D721Med (cell line): Measurements from ENCODE around the gene ANO2.
"Not testable (repeated sequence)": the region's sequence is repeated elsewhere in the genome, so short reads cannot be mapped to it uniquely, and the experiment has no call there.

Experiments used
- DNase-seq: peaks from one replicate; pipeline ENCODE4 v3.0.0; 2011; ENCODE audit warnings: low spot score; ENCODE audit not compliant: insufficient read length
- FAIRE-seq: peaks from 2 replicates; lab custom pipeline; 2011; peaks lifted over from hg19 to GRCh38; lab: Jason Lieb, UNC
- TF ChIP-seq, protein P1 (sequence below): IDR thresholded peaks from 2 replicates; pipeline ENCODE4 v1.5.1; 2012; ENCODE audit warnings: mild to moderate bottlenecking, control low read depth; ENCODE audit not compliant: insufficient read depth; ENCODE audit errors: missing control alignments

Gene ANO2

DNA sequence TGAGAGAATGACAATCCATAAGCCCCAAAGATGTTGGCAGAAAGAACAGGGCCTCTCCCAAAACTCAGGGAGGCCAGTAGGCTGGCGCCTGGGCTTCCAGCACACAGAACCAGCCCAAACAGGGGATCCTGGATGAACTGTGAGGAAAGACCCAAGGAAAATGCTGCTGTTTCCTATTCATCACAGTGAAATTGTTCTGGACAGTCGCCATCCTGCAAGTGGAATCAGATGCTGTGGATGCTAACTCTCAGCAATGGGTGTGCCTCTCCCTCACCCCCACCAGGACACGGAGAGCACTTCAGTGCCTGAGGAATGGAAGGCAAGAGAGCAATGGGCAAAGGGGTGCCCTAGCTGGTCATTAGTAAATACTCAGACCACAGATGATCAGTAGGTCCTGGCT is 80.8 kb downstream of the ANO2 start:
- FAIRE-seq (no peak), DNase-seq (no peak)
- TF ChIP-seq, protein P1, sequence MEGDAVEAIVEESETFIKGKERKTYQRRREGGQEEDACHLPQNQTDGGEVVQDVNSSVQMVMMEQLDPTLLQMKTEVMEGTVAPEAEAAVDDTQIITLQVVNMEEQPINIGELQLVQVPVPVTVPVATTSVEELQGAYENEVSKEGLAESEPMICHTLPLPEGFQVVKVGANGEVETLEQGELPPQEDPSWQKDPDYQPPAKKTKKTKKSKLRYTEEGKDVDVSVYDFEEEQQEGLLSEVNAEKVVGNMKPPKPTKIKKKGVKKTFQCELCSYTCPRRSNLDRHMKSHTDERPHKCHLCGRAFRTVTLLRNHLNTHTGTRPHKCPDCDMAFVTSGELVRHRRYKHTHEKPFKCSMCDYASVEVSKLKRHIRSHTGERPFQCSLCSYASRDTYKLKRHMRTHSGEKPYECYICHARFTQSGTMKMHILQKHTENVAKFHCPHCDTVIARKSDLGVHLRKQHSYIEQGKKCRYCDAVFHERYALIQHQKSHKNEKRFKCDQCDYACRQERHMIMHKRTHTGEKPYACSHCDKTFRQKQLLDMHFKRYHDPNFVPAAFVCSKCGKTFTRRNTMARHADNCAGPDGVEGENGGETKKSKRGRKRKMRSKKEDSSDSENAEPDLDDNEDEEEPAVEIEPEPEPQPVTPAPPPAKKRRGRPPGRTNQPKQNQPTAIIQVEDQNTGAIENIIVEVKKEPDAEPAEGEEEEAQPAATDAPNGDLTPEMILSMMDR, result no peak

DNA sequence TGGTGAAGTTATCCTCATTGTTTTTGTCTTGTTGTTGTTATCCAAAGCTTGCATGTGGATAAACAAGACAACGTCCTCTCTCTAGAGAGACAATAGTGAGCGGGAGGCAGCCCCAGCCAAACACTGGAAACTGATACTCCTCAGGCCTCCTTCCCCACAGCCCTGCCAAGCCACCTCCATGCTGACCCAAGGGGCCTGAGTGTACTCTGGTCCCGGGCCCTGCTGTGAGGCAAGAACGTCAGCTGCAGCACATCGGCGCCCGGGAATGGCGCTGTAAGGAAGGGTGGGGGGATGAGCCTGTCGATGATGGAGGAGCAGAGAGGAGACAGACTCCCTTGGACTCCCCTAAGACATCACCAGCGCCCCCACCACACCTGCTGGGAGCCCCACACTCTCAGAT is 83.6 kb downstream of the ANO2 start:
- no peak for DNase-seq
- no peak for FAIRE-seq
- TF ChIP-seq, protein P1, result no peak

DNA sequence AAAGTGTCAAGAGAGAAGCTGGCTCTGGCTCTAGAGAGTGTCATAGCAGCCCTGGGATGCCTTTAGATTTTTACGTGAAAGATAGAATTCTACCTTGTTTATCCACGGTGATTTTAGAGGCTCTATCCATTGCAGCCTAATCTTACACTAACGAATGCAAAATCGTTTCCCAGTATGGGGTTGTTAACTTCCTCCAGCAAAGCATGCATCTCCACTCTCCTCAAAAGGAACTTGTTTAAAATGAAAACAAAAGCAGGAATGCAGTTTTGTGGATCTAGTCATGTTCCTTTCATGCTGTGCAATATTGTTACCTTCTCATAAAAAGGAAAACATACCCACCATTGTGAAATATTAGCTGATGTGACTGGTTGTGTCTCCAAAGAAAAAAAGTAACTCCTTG is 88.4 kb downstream of the ANO2 start:
- TF ChIP-seq, protein P1, result no peak
- no peak for DNase-seq
- no peak for FAIRE-seq

DNA sequence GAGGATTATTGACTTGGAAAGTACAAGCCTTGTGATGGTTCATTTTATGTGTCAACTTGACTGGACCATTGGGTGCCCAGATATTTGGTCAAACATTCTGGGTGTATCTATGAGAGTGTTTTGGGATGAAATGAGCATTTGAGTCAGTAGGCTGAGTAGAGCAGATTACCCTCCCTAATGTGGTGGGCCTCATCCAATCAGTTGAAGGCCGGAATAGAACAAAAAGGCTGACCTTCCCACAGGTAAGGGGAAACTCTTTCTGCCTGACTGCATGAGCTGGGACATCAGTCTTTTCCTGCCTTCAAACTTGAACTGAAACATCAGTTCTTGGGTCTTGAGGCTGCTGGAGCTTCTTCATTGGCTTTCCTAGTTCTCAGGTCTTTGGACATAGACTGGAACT is 98.1 kb downstream of the ANO2 start:
- FAIRE-seq, result no peak
- TF ChIP-seq, protein P1, result no peak
- DNase-seq, result no peak

DNA sequence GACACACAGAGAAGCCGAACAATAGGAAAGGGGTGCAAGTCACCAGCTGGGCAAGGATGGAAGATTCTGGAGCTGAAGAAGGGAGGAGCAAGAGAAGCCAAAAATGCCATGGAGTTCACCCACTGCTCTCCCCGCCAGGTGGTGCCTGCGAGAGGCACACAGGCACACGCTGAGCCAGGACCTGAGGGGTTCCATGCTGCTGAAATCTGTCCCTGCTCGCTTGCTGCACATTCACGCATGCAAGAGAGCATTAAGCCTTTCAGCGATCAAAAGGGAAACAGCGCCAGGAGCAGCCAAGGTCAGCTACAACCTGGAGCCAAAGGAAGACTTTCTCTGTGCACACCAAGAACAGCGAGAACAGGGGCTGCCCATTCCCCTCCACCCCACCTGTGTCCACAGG is 104.1 kb downstream of the ANO2 start:
- TF ChIP-seq, protein P1, result no peak

DNA sequence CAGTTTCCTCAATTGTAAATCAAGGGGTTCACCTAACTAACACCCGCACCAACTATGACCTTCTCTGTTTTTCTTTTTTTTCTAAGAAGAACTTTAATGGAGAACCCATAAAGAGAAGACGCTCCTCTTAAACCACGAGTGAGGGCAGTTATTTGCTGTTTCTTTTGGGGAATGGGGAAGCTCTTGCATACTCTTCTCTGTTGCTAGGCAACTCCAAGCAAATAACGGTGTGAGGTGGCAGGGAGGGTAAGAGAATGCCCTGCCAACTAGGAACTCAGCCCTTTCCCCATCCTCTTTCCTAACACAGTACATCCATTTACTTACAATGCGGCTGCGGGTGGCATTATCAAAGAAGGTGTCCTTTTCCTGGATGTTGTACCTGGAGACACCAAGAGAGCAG is 114.9 kb downstream of the ANO2 start:
- FAIRE-seq, result no peak
- no peak for DNase-seq
- TF ChIP-seq, protein P1, result no peak

More for the DNA sequence above, 104.1 kb downstream of the ANO2 start:
- DNase-seq, result no peak
- FAIRE-seq, result no peak

DNA sequence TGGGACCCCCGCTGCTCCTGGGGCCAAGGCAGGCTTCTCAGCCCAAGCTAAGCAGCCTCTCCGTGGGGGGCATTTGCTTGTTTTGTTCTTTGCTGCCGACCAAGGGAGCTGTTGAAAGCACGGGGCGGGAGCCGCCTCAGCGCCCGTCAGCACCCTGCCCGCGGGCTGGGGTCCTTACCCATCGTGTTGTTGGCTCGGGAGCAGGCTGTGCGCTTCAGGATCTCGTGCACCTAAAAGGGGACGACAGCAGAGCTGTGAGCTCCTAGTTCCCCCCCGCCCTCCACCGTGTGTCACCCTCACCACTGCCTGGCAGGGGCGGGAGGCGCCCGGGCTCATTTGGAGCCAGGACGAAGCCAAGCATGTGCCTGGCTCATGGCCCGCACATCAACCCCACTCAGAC is 117.5 kb downstream of the ANO2 start:
- TF ChIP-seq, protein P1, result no peak
- DNase-seq, result no peak
- FAIRE-seq, result no peak

DNA sequence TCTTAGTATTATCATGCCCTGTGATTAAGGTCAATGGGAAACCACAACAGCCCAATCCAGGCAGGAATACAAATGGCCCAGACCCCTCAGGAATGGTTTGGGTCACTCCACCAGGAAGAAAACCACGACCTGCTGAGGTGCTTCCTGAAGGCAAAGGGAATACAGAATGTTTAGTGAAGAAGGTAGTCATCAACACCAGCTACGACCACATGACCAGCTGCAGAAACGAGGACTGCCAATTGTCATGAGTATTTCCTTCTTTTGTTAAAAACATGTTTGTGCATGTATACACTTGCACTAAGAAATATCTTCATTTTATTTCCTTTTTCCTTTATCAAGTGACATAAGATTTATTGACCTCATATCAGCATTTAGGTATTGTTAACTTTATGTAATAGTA is 119.3 kb downstream of the ANO2 start:
- not testable (repeated sequence) for FAIRE-seq, DNase-seq

DNA sequence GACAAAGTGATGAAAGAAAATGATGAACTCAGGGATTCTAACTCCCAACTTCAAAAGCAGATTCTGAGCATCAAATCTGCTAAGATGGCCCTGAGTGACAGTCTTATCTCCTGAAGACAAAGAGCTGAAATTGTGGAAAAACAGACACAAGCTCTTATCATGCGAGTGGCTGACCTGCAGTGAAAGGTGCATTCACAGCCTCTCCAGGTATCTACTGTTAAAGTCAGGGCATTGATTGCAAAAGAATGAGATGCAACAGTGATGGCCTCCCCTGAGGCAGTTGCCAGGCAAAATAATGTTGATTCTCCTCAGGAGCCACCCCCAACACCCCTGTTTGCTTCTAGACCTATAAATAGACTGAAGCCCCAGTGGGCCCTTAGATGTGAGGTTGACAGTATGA is 126.2 kb downstream of the ANO2 start:
- FAIRE-seq, DNase-seq: not testable (repeated sequence)
